ENCODE data around the gene AQP6.

DNA sequence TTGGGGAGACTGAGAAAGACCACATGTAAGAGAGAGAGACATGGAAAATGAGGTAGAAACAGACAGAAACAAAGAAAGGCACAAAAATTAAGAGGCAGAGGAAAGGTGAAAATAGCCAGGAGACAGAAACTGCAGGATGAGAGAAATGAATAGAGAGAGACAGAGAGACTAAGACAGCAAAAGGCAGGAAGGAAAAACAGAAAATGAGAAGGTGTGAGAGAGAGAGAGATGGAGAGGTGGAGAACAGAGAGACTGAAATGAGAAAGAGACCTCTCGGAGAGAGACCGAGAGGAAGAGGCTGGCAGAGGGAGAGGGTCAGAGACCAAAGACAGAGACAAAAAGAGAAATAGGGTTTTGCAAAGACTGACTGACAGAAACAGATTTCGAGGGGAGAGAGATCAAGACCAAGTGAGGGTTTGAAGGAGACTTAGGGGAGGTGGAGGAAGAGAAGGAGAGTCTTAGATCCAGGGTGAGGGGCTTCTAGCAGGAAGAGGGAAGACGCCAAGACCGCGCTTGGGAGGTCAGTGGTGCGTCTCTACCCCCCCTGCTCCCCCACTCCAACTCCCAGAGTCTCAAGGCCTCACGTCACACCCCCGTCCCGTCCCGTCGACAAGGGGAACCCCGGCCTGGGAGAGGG is 12.2 kb upstream of the AQP6 start:
- TF ChIP-seq, protein P1, sequence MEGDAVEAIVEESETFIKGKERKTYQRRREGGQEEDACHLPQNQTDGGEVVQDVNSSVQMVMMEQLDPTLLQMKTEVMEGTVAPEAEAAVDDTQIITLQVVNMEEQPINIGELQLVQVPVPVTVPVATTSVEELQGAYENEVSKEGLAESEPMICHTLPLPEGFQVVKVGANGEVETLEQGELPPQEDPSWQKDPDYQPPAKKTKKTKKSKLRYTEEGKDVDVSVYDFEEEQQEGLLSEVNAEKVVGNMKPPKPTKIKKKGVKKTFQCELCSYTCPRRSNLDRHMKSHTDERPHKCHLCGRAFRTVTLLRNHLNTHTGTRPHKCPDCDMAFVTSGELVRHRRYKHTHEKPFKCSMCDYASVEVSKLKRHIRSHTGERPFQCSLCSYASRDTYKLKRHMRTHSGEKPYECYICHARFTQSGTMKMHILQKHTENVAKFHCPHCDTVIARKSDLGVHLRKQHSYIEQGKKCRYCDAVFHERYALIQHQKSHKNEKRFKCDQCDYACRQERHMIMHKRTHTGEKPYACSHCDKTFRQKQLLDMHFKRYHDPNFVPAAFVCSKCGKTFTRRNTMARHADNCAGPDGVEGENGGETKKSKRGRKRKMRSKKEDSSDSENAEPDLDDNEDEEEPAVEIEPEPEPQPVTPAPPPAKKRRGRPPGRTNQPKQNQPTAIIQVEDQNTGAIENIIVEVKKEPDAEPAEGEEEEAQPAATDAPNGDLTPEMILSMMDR (IDR thresholded peaks at IDR 0.05; ENCODE audit: low read length) = no peak
- no peak for TF ChIP-seq EZH2 (IDR thresholded peaks at IDR 0.05; ENCODE audit: borderline replicate concordance, low read length)

Measured in OCI-LY1 (cell line).